ENCODE measurements around the gene SLC6A9.

- TF ChIP-seq EP300 (IDR thresholded peaks at IDR 0.05; ENCODE audit: borderline replicate concordance) (no peak), FOXM1 (IDR thresholded peaks at IDR 0.05; ENCODE audit: borderline replicate concordance, low read depth) (no peak), YY1 (IDR thresholded peaks at IDR 0.05; ENCODE audit: low read depth) (no peak), TAF1 (IDR thresholded peaks at IDR 0.05; ENCODE audit: low read depth) (no peak)
These were observed 16.1 kb downstream of the SLC6A9 start for GRCh38 chr1:44015206-44015605.
